ENCODE results near the gene SYTL1.
"Not testable (repeated sequence)": the region's sequence is repeated elsewhere in the genome, so short reads cannot be mapped to it uniquely, and the experiment has no call there.

SYTL1 gene

GRCh38 chr1:27384797-27385196, 43.0 kb downstream of the SYTL1 start:
- not testable (repeated sequence) for DNase-seq (ENCODE audit: low read depth)

GRCh38 chr1:27388337-27389005, 46.6 kb downstream of the SYTL1 start:
- DNase-seq (ENCODE audit: low read depth), result peak; percentile 51

GRCh38 chr1:27391511-27392095, 49.8 kb downstream of the SYTL1 start:
- DNase-seq (ENCODE audit: low read depth), result no peak

GRCh38 chr1:27392096-27392777, 50.4 kb downstream of the SYTL1 start, which contains the start of gene GPR3:
GPR3 (plus strand) TSS chr1:27392622; CDS start chr1:27393799, 1,177 bp downstream.
- peak; percentile 92 for DNase-seq (ENCODE audit: low read depth)

- DNase-seq (ENCODE audit: low read depth), result no peak
Observed at GRCh38 chr1:27392778-27393635, 51.2 kb downstream of the SYTL1 start.

- no peak for DNase-seq (ENCODE audit: low read depth)
Observed at GRCh38 chr1:27393641-27394281, 51.9 kb downstream of the SYTL1 start.

GRCh38 chr1:27394282-27394658, 52.4 kb downstream of the SYTL1 start:
- DNase-seq (ENCODE audit: low read depth), result no peak

- DNase-seq (ENCODE audit: low read depth), result no peak
Observed at GRCh38 chr1:27394925-27395324, 53.1 kb downstream of the SYTL1 start.

- DNase-seq (ENCODE audit: low read depth), result peak; percentile 66
Observed at GRCh38 chr1:27395441-27396195, 53.8 kb downstream of the SYTL1 start.

- DNase-seq (ENCODE audit: low read depth), result no peak
Observed at GRCh38 chr1:27397110-27397509, 55.3 kb downstream of the SYTL1 start.

- DNase-seq (ENCODE audit: low read depth), result no peak
Observed at GRCh38 chr1:27397749-27398148, 55.9 kb downstream of the SYTL1 start.

GRCh38 chr1:27398405-27399149, 56.8 kb downstream of the SYTL1 start:
- no peak for DNase-seq (ENCODE audit: low read depth)

GRCh38 chr1:27399251-27400025, 57.6 kb downstream of the SYTL1 start:
- no peak for DNase-seq (ENCODE audit: low read depth)

- no peak for DNase-seq (ENCODE audit: low read depth)
Observed at GRCh38 chr1:27400082-27400962, 58.5 kb downstream of the SYTL1 start.

- DNase-seq (ENCODE audit: low read depth), result no peak
Observed at GRCh38 chr1:27400963-27401341, 59.1 kb downstream of the SYTL1 start.

- no peak for DNase-seq (ENCODE audit: low read depth)
Observed at GRCh38 chr1:27402349-27402754, 60.5 kb downstream of the SYTL1 start.

- no peak for DNase-seq (ENCODE audit: low read depth)
Observed at GRCh38 chr1:27403065-27403726, 61.4 kb downstream of the SYTL1 start.

Data from activated T-helper 1 cell treated with Interleukin-2 at 50 U/mL for 16 hours (primary cell).